ENCODE data around the gene NAA20.

The NAA20 gene
- long read RNA-seq, transcript NAA20-202 (6 exons, 1,260 nt) = major isoform, 73 of 84 reads
- long read RNA-seq, partial matches to known transcripts = 0 of 84 reads
- long read RNA-seq, other reads (novel, unspliced or antisense) = 10 of 84 reads

- DNase-seq (ENCODE audit: low read depth in 1 of 2, low spot score in 1 of 2) = peak; percentile 87 to 95
- peak within 1 kb of the TSS; percentile 95 for H3K4me3 ChIP-seq (replicated peaks; ENCODE audit: insufficient read depth, low read length)
- H3K27me3 ChIP-seq (ENCODE audit: insufficient read depth, poor library complexity, severe bottlenecking) = no peaks in the 10 kb centered on the region
- TF ChIP-seq SPI1 (IDR thresholded peaks at IDR 0.05; ENCODE audit: borderline replicate concordance, low read depth) (peak; percentile 20; the same call in 1 of the 2 replicates), REST (IDR thresholded peaks at IDR 0.05; ENCODE audit: insufficient replicate concordance, low read depth) (no peak), GABPA (IDR thresholded peaks at IDR 0.05; ENCODE audit: low read depth) (peak; percentile 99), CTCF (IDR thresholded peaks at IDR 0.05; ENCODE audit: insufficient read depth, low read length) (peak; percentile 70), POLR2AphosphoS5 (IDR thresholded peaks at IDR 0.05; ENCODE audit: low read depth) (peak; percentile 63)
- peak within 1 kb of the TSS; percentile 77 for H3K27ac ChIP-seq (replicated peaks)
These were observed at the start of gene NAA20 for GRCh38 chr20:20017001-20017843. NAA20 (plus strand) TSS chr20:20017362; CDS start chr20:20017397, 35 bp downstream.

GRCh38 chr20:19967445-19967844, 49.7 kb upstream of the NAA20 start:
- TF ChIP-seq REST (IDR thresholded peaks at IDR 0.05; ENCODE audit: insufficient replicate concordance, low read depth) = no peak
- TF ChIP-seq CTCF (IDR thresholded peaks at IDR 0.05; ENCODE audit: insufficient read depth, low read length) = no peak
- TF ChIP-seq POLR2AphosphoS5 (IDR thresholded peaks at IDR 0.05; ENCODE audit: low read depth) = no peak
- no peak for TF ChIP-seq GABPA (IDR thresholded peaks at IDR 0.05; ENCODE audit: low read depth)
- no peak for TF ChIP-seq SPI1 (IDR thresholded peaks at IDR 0.05; ENCODE audit: borderline replicate concordance, low read depth)
- no peaks in the 10 kb centered on the region for H3K27me3 ChIP-seq (ENCODE audit: insufficient read depth, poor library complexity, severe bottlenecking)
- no peak for DNase-seq (ENCODE audit: low read depth in 1 of 2, low spot score in 1 of 2)
- H3K27ac ChIP-seq (replicated peaks) = no peak overlapping the region
- H3K4me3 ChIP-seq (replicated peaks; ENCODE audit: insufficient read depth, low read length) = no peak overlapping the region

- TF ChIP-seq CTCF (IDR thresholded peaks at IDR 0.05; ENCODE audit: insufficient read depth, low read length) = no peak
- no peak for TF ChIP-seq REST (IDR thresholded peaks at IDR 0.05; ENCODE audit: insufficient replicate concordance, low read depth)
- no peak for TF ChIP-seq GABPA (IDR thresholded peaks at IDR 0.05; ENCODE audit: low read depth)
- TF ChIP-seq SPI1 (IDR thresholded peaks at IDR 0.05; ENCODE audit: borderline replicate concordance, low read depth) = no peak
- no peak for TF ChIP-seq POLR2AphosphoS5 (IDR thresholded peaks at IDR 0.05; ENCODE audit: low read depth)
- Histone ChIP-seq H3K4me3 (replicated peaks; ENCODE audit: insufficient read depth, low read length) (no peak overlapping the region), H3K27ac (replicated peaks) (no peak overlapping the region), H3K27me3 (ENCODE audit: insufficient read depth, poor library complexity, severe bottlenecking) (no peaks in the 10 kb centered on the region)
- DNase-seq (ENCODE audit: low read depth in 1 of 2, low spot score in 1 of 2) = no peak
These were observed 49.1 kb upstream of the NAA20 start for GRCh38 chr20:19968028-19968427.
